Measurements from ENCODE around the gene JUNB.

GRCh38 chr19:12773571-12773970 lies 17.7 kb upstream of the JUNB start:
- TF ChIP-seq EZH2phosphoT487 (IDR thresholded peaks at IDR 0.05; ENCODE audit: insufficient read depth, low read depth) (no peak), EZH2 (IDR thresholded peaks at IDR 0.05; ENCODE audit: insufficient read depth, poor library complexity, severe bottlenecking) (no peak)

Measured in GM23248 (cell line).